H9 (cell line): ENCODE measurements around the gene NUP214. TPM values are rescaled to one million over a fixed set of nuclear protein-coding genes. Genes with fewer than 3 reads are reported as not detected.

Experiments
- DNase-seq: peaks from one replicate; pipeline ENCODE4 v3.0.0-alpha.2; 2017
- H2AFZ ChIP-seq: one replicate; pipeline ENCODE4 v1.6.1; 2013; ENCODE audit warnings: mild to moderate bottlenecking, low read length, control low read depth, moderate library complexity
- H2AK5ac ChIP-seq: 2 replicates; pipeline ENCODE4 v1.6.1; 2013; ENCODE audit warnings: low read length, control low read depth, mixed read lengths; ENCODE audit not compliant: insufficient read length
- H2BK120ac ChIP-seq: one replicate; pipeline ENCODE4 v1.6.1; 2013; ENCODE audit warnings: low read depth, mild to moderate bottlenecking, low read length, control low read depth, inconsistent platforms; ENCODE audit not compliant: poor library complexity, severe bottlenecking
- H2BK12ac ChIP-seq: 2 replicates; pipeline ENCODE4 v1.6.1; 2013; ENCODE audit warnings: low read length, control low read depth, mixed read lengths, low read depth; ENCODE audit not compliant: insufficient read length
- H2BK15ac ChIP-seq: 2 replicates; pipeline ENCODE4 v1.6.1; 2013; ENCODE audit warnings: low read depth, low read length, control low read depth
- H2BK20ac ChIP-seq: one replicate; pipeline ENCODE4 v1.6.1; 2013; ENCODE audit warnings: low read depth, mild to moderate bottlenecking, low read length, control low read depth, inconsistent platforms; ENCODE audit not compliant: poor library complexity, severe bottlenecking
- H2BK5ac ChIP-seq: 2 replicates; pipeline ENCODE4 v1.6.1; 2013; ENCODE audit warnings: low read length, control low read depth, mixed read lengths; ENCODE audit not compliant: insufficient read length
- H3K14ac ChIP-seq: 2 replicates; pipeline ENCODE4 v1.6.1; 2013; ENCODE audit warnings: low read length, control low read depth; ENCODE audit not compliant: insufficient read depth
- H3K18ac ChIP-seq: 2 replicates; pipeline ENCODE4 v1.6.1; 2013; ENCODE audit warnings: low read depth, mild to moderate bottlenecking, mixed read lengths, low read length, control low read depth; ENCODE audit not compliant: insufficient read length
- H3K23ac ChIP-seq: 2 replicates; pipeline ENCODE4 v1.6.1; 2013; ENCODE audit warnings: low read length, control low read depth, mixed read lengths, low read depth; ENCODE audit not compliant: insufficient read length
- H3K23me2 ChIP-seq: 2 replicates; pipeline ENCODE4 v1.6.1; 2013; ENCODE audit warnings: low read depth, mild to moderate bottlenecking, mixed read lengths, low read length, control low read depth; ENCODE audit not compliant: insufficient read length, poor library complexity, severe bottlenecking
- H3K27ac ChIP-seq: 2 replicates; pipeline ENCODE4 v1.5.1; 2013; ENCODE audit warnings: low read length, control low read depth, mixed read lengths, low read depth; ENCODE audit not compliant: insufficient read length
- H3K27me3 ChIP-seq: 2 replicates; pipeline ENCODE4 v1.6.1; 2013; ENCODE audit warnings: low read length, control low read depth, inconsistent platforms; ENCODE audit not compliant: insufficient read depth
- H3K4ac ChIP-seq: 2 replicates; pipeline ENCODE4 v1.6.1; 2013; ENCODE audit warnings: low read depth, mild to moderate bottlenecking, control low read depth, inconsistent platforms, low read length, moderate library complexity
- H3K4me1 ChIP-seq: 2 replicates; pipeline ENCODE4 v1.6.1; 2013; ENCODE audit warnings: low read length, control low read depth, inconsistent platforms; ENCODE audit not compliant: insufficient read depth
- H3K4me2 ChIP-seq: 2 replicates; pipeline ENCODE4 v1.6.1; 2013; ENCODE audit warnings: low read length, control low read depth, mixed read lengths; ENCODE audit not compliant: insufficient read length, insufficient read depth
- H3K56ac ChIP-seq: 2 replicates; pipeline ENCODE4 v1.6.1; 2013; ENCODE audit warnings: low read depth, mild to moderate bottlenecking, mixed read lengths, low read length, control low read depth; ENCODE audit not compliant: insufficient read length
- H3K79me1 ChIP-seq: 2 replicates; pipeline ENCODE4 v1.6.1; 2013; ENCODE audit warnings: low read depth, mild to moderate bottlenecking, moderate library complexity, low read length, control low read depth, inconsistent platforms; ENCODE audit not compliant: insufficient read depth, poor library complexity, severe bottlenecking
- H3K79me2 ChIP-seq: 2 replicates; pipeline ENCODE4 v1.6.1; 2013; ENCODE audit warnings: low read length, control low read depth, inconsistent platforms; ENCODE audit not compliant: insufficient read depth
- H3K9ac ChIP-seq: 2 replicates; pipeline ENCODE4 v1.6.1; 2013; ENCODE audit warnings: low read length, control low read depth, mixed read lengths; ENCODE audit not compliant: insufficient read length; ENCODE audit errors: extremely low read depth
- H3K9me3 ChIP-seq: one replicate; pipeline ENCODE4 v1.6.1; 2013; ENCODE audit warnings: low read depth, low read length, inconsistent platforms; ENCODE audit not compliant: control insufficient read depth
- H3T11ph ChIP-seq: one replicate; pipeline ENCODE4 v1.6.1; 2013; ENCODE audit warnings: mild to moderate bottlenecking, low read length, control low read depth, inconsistent platforms
- H4K20me1 ChIP-seq: one replicate; pipeline ENCODE4 v1.6.1; 2013; ENCODE audit not compliant: control insufficient read depth, insufficient read length, insufficient read depth
- H4K5ac ChIP-seq: 2 replicates; pipeline ENCODE4 v1.6.1; 2013; ENCODE audit warnings: low read depth, mild to moderate bottlenecking, mixed read lengths, low read length, control low read depth; ENCODE audit not compliant: insufficient read length
- H4K8ac ChIP-seq: replicated peaks from 2 replicates; pipeline ENCODE4 v1.6.1; 2013; ENCODE audit warnings: low read length, control low read depth, mixed read lengths, low read depth; ENCODE audit not compliant: insufficient read length
- H4K91ac ChIP-seq: 2 replicates; pipeline ENCODE4 v1.6.1; 2013; ENCODE audit warnings: low read depth, mild to moderate bottlenecking, moderate library complexity, mixed read lengths, low read length, control low read depth; ENCODE audit not compliant: insufficient read length
- H3K27ac Mint-ChIP-seq, 3 experiments: 2 replicates in 2 of 3; 3 replicates in 1 of 3; pipeline ENCODE4 v1.8.0; 2020 to 2021; ENCODE audit warnings: mixed read lengths in 3 of 3, mild to moderate bottlenecking in 1 of 3, moderate library complexity in 1 of 3
- H3K27me3 Mint-ChIP-seq: 2 replicates; pipeline ENCODE4 v1.8.0; 2021; ENCODE audit warnings: low read depth, mild to moderate bottlenecking, moderate library complexity, mixed read lengths
- H3K36me3 Mint-ChIP-seq, 3 experiments: 2 replicates in 2 of 3; 3 replicates in 1 of 3; pipeline ENCODE4 v1.8.0; 2020 to 2021; ENCODE audit warnings: low read depth in 3 of 3, mixed read lengths in 3 of 3; ENCODE audit not compliant: insufficient read depth in 1 of 3
- H3K4me1 Mint-ChIP-seq, 2 experiments: 2 replicates each; pipeline ENCODE4 v1.8.0; 2020; ENCODE audit warnings: mixed read lengths in 2 of 2
- H3K4me3 Mint-ChIP-seq, 2 experiments: 2 replicates in 1 of 2; 3 replicates in 1 of 2; pipeline ENCODE4 v1.8.0; 2020 to 2021; ENCODE audit warnings: mild to moderate bottlenecking in 2 of 2, mixed read lengths in 2 of 2, moderate library complexity in 1 of 2
- H3K9me3 Mint-ChIP-seq, 2 experiments: 2 replicates in 1 of 2; 3 replicates in 1 of 2; pipeline ENCODE4 v1.8.0; 2020; ENCODE audit warnings: mild to moderate bottlenecking in 2 of 2, mixed read lengths in 2 of 2, moderate library complexity in 1 of 2
- CTCF ChIP-seq: fragments of 200-600 bp; sonication (generic); conservative IDR thresholded peaks from 3 replicates; pipeline ENCODE4 v1.8.0; 2021; ENCODE audit warnings: antibody characterized with exemption, mild to moderate bottlenecking
- WGBS: extraction: QIAGEN DNeasy Blood & Tissue Kit; methylation state at CpG from one replicate; pipeline ENCODE4 v1.1.7; 2013; ENCODE audit warnings: missing lambda C conversion rate, low lambda C conversion rate, mixed read lengths; ENCODE audit not compliant: insufficient read length; ENCODE audit errors: extremely low coverage; 5-methylcytosine and 5-hydroxymethylcytosine counted together
- total RNA-seq: library from RNA; stranded (reverse); gene quantifications from 2 replicates; pipeline ENCODE4 v1.2.1, GENCODE V29; 2021

NUP214 gene
- total RNA-seq, 1 experiment from 2014 or later = 53.8 TPM

- H3K23ac ChIP-seq = no peak overlapping the region
- no peaks in the 10 kb centered on the region for H3K23me2 ChIP-seq
- no peak overlapping the region for H3K9ac ChIP-seq
- no peaks in the 10 kb centered on the region for H3K79me2 ChIP-seq
- H3T11ph ChIP-seq = no peak overlapping the region
- H4K5ac ChIP-seq = no peak overlapping the region
- H3K27me3 Mint-ChIP-seq = no peaks in the 10 kb centered on the region
- no peak overlapping the region for H3K4me2 ChIP-seq
- no peak overlapping the region for H4K91ac ChIP-seq
- no peaks in the 10 kb centered on the region for H3K79me1 ChIP-seq
- H2BK20ac ChIP-seq = no peak overlapping the region
- H4K20me1 ChIP-seq = no peaks in the 10 kb centered on the region
- no peak overlapping the region for H4K8ac ChIP-seq
- no peak overlapping the region for H2BK15ac ChIP-seq
- H2AFZ ChIP-seq = no peak overlapping the region
- H3K9me3 Mint-ChIP-seq = no peaks in the 10 kb centered on the region
- no peak overlapping the region for H3K56ac ChIP-seq
- WGBS = no CpG with 5 or more reads among the region's 3 CpGs
- H2BK120ac ChIP-seq = no peak overlapping the region
- H3K4me1 ChIP-seq = no peaks in the 10 kb centered on the region
- no peak overlapping the region for H3K4ac ChIP-seq
- H3K27ac Mint-ChIP-seq = no peak overlapping the region
- no peak overlapping the region for H3K4me3 Mint-ChIP-seq
- no peak overlapping the region for H3K18ac ChIP-seq
- H3K27me3 ChIP-seq = no peaks in the 10 kb centered on the region
- H2AK5ac ChIP-seq = no peak overlapping the region
- no peak overlapping the region for H3K14ac ChIP-seq
- no peak for DNase-seq
- no peak overlapping the region for H2BK5ac ChIP-seq
- H3K36me3 Mint-ChIP-seq = peaks cover 11 to 62% (median 45%) of the 10 kb centered on the region in 3 experiments; a peak in 6 of 7 replicates
- H2BK12ac ChIP-seq = no peak overlapping the region
- no peaks in the 10 kb centered on the region for H3K4me1 Mint-ChIP-seq
- TF ChIP-seq CTCF = no peak
- H3K9me3 ChIP-seq = no peaks in the 10 kb centered on the region
- H3K27ac ChIP-seq = no peak overlapping the region
These were observed 66.5 kb downstream of the NUP214 start for GRCh38 chr9:131191857-131192256.
